ENCODE data around the gene CNTFR.

- TF ChIP-seq PRDM15 (CRISPR knock-in tag; IDR thresholded peaks at IDR 0.05), result no peak
- no peak for TF ChIP-seq RELA (IDR thresholded peaks at IDR 0.05; ENCODE audit: borderline replicate concordance, partially characterized antibody)
- TF ChIP-seq CTCF (IDR thresholded peaks at IDR 0.05 in 2 of 3, conservative IDR thresholded peaks at IDR 0.05 in 1 of 3; ENCODE audit: control insufficient read depth in 2 of 3, extremely low read depth in 1 of 3, insufficient read depth in 1 of 3, low read depth in 3 of 3, low read length in 3 of 3), result no peak
Measured at GRCh38 chr9:34553511-34554021, 36.0 kb downstream of the CNTFR start.
